HepG2 (cell line): ENCODE results near the gene ZBTB46. TPM values are rescaled to one million over a fixed set of nuclear protein-coding genes. Genes with fewer than 3 reads are reported as not detected.

Experiments
- AKNA ChIP-seq: sonication (generic); formaldehyde crosslinking; IDR thresholded peaks from 2 replicates; pipeline ENCODE4 v1.4.0; 2020; ENCODE audit warnings: missing genetic modification reagents, borderline replicate concordance
- KDM1A ChIP-seq: IDR thresholded peaks from 2 replicates; pipeline ENCODE4 v1.6.1; 2016; ENCODE audit warnings: missing compliant biosample characterization
- KMT2B ChIP-seq: IDR thresholded peaks from 2 replicates; pipeline ENCODE4 v1.6.1; 2016; ENCODE audit warnings: missing genetic modification reagents, missing compliant biosample characterization
- MED13 ChIP-seq: sonication (generic); formaldehyde crosslinking; IDR thresholded peaks from 2 replicates; pipeline ENCODE4 v1.5.0; 2020; ENCODE audit warnings: missing genetic modification reagents
- PHF21A ChIP-seq: sonication (generic); formaldehyde crosslinking; IDR thresholded peaks from 2 replicates; pipeline ENCODE4 v1.5.0; 2020; ENCODE audit warnings: mild to moderate bottlenecking, missing genetic modification reagents
- RAD21 ChIP-seq: fragments of 450-650 bp; formaldehyde crosslinking; IDR thresholded peaks from 2 replicates; pipeline ENCODE4 v1.5.0; 2020; ENCODE audit warnings: mild to moderate bottlenecking
- SMARCC2 ChIP-seq: fragments of 450-650 bp; IDR thresholded peaks from 2 replicates; pipeline ENCODE4 v1.6.1; 2017; ENCODE audit warnings: antibody characterized with exemption, mild to moderate bottlenecking
- TP53 ChIP-seq: sonication (generic); formaldehyde crosslinking; conservative IDR thresholded peaks from 2 replicates; pipeline ENCODE4 v1.4.0; 2020; ENCODE audit warnings: missing genetic modification reagents
- ZMYM4 ChIP-seq: sonication (generic); formaldehyde crosslinking; IDR thresholded peaks from 2 replicates; pipeline ENCODE4 v1.8.1; 2023; ENCODE audit warnings: mild to moderate bottlenecking, missing genetic modification reagents
- ZNF597 ChIP-seq: sonication (generic); formaldehyde crosslinking; IDR thresholded peaks from 2 replicates; pipeline ENCODE4 v1.5.0; 2020; ENCODE audit warnings: missing genetic modification reagents
- polyA plus RNA-seq, 8 experiments: library from polyadenylated mRNA; depleted of rRNA in 3 of 8; stranded (reverse) in 7 of 8; unstranded in 1 of 8; fragments of >200 nt; fragmentation: Illumina TruSeq in 4 of 8; extraction: Trizol in 4 of 8; gene quantifications; 2 replicates each; pipeline versions ENCODE4 v1.2.1 to v1.2.3, GENCODE V29; 2011 to 2016; ENCODE audit warnings: low read depth in 4 of 8, missing spikeins in 1 of 8, mixed read lengths in 1 of 8; ENCODE audit not compliant: insufficient read depth in 1 of 8
- total RNA-seq, 5 experiments: library from RNA; depleted of rRNA; stranded (reverse); fragments of >200 nt; fragmentation: Illumina TruSeq; extraction: Trizol; gene quantifications; 2 replicates each; pipeline ENCODE4 v1.2.3, GENCODE V29; 2016; ENCODE audit warnings: low read depth in 1 of 5
- TF ChIP-seq, protein P1 (sequence below): sonication (generic); formaldehyde crosslinking; IDR thresholded peaks from 2 replicates; pipeline ENCODE4 v1.4.0; 2020; ENCODE audit warnings: missing genetic modification reagents, borderline replicate concordance
- TF ChIP-seq, protein P2 (sequence below): sonication (generic); formaldehyde crosslinking; IDR thresholded peaks from 2 replicates; pipeline ENCODE4 v1.4.0; 2020; ENCODE audit warnings: mild to moderate bottlenecking, missing genetic modification reagents
- TF ChIP-seq, protein P3 (sequence below): sonication (generic); formaldehyde crosslinking; conservative IDR thresholded peaks from 2 replicates; pipeline ENCODE4 v1.8.1; 2023; ENCODE audit warnings: missing genetic modification reagents

The ZBTB46 gene
- total and polyA plus RNA-seq, 2 of the 13 experiments (the other 11 are each of a cell fraction or from before 2014, with no cell fraction given), result 1.6 to 13.5 TPM

DNA sequence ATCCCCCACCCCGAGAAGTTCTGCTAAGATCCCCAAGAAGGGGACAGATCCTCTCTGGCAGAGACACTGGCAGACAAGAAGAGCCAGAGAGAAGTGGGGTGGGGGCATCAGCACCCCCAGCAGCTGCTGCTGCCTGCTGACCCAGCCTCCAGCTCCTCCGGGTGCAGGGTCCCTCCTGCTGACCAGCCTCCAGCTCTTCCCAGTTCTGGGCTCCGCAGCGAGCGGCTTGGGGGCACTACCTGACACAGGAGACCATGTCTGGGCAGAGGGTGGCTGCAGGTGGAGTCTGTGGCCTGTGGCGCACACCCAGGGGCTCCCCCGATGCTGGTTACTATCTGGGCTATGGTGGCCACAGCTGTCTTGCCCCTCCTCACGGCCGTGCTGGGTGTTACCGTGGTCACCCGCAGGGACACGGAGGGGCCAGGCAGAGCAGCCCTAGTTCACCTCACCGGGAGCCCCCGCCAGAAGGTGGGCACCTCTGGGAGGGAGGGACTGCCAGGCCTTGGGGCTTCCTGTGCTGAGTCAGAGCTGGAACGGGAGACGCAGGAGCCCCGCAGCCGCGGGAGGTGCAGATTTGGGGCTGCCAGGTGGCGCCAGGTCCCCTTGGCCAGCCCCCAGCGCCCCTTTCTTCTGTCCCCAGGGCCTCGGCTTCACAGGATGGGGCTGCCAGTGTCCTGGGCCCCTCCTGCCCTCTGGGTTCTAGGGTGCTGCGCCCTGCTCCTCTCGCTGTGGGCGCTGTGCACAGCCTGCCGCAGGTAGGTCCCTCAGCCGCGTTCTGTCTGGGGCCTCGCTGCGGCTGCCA, 94.0 kb downstream of the ZBTB46 start (continued):
- TF ChIP-seq, protein P1, sequence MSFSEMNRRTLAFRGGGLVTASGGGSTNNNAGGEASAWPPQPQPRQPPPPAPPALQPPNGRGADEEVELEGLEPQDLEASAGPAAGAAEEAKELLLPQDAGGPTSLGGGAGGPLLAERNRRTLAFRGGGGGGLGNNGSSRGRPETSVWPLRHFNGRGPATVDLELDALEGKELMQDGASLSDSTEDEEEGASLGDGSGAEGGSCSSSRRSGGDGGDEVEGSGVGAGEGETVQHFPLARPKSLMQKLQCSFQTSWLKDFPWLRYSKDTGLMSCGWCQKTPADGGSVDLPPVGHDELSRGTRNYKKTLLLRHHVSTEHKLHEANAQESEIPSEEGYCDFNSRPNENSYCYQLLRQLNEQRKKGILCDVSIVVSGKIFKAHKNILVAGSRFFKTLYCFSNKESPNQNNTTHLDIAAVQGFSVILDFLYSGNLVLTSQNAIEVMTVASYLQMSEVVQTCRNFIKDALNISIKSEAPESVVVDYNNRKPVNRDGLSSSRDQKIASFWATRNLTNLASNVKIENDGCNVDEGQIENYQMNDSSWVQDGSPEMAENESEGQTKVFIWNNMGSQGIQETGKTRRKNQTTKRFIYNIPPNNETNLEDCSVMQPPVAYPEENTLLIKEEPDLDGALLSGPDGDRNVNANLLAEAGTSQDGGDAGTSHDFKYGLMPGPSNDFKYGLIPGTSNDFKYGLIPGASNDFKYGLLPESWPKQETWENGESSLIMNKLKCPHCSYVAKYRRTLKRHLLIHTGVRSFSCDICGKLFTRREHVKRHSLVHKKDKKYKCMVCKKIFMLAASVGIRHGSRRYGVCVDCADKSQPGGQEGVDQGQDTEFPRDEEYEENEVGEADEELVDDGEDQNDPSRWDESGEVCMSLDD, result 0 out of 2 replicates have a peak, but pooled peaks have one; percentile 27
- TF ChIP-seq SMARCC2, result no peak
- no peak for TF ChIP-seq AKNA (CRISPR knock-in tag)
- TF ChIP-seq ZMYM4 (CRISPR knock-in tag), result no peak
- TF ChIP-seq KDM1A (CRISPR knock-in tag), result no peak
- TF ChIP-seq ZNF597 (CRISPR knock-in tag), result 0 out of 2 replicates have a peak, but pooled peaks have one; percentile 32
- no peak for TF ChIP-seq PHF21A (CRISPR knock-in tag)
- TF ChIP-seq, protein P2, sequence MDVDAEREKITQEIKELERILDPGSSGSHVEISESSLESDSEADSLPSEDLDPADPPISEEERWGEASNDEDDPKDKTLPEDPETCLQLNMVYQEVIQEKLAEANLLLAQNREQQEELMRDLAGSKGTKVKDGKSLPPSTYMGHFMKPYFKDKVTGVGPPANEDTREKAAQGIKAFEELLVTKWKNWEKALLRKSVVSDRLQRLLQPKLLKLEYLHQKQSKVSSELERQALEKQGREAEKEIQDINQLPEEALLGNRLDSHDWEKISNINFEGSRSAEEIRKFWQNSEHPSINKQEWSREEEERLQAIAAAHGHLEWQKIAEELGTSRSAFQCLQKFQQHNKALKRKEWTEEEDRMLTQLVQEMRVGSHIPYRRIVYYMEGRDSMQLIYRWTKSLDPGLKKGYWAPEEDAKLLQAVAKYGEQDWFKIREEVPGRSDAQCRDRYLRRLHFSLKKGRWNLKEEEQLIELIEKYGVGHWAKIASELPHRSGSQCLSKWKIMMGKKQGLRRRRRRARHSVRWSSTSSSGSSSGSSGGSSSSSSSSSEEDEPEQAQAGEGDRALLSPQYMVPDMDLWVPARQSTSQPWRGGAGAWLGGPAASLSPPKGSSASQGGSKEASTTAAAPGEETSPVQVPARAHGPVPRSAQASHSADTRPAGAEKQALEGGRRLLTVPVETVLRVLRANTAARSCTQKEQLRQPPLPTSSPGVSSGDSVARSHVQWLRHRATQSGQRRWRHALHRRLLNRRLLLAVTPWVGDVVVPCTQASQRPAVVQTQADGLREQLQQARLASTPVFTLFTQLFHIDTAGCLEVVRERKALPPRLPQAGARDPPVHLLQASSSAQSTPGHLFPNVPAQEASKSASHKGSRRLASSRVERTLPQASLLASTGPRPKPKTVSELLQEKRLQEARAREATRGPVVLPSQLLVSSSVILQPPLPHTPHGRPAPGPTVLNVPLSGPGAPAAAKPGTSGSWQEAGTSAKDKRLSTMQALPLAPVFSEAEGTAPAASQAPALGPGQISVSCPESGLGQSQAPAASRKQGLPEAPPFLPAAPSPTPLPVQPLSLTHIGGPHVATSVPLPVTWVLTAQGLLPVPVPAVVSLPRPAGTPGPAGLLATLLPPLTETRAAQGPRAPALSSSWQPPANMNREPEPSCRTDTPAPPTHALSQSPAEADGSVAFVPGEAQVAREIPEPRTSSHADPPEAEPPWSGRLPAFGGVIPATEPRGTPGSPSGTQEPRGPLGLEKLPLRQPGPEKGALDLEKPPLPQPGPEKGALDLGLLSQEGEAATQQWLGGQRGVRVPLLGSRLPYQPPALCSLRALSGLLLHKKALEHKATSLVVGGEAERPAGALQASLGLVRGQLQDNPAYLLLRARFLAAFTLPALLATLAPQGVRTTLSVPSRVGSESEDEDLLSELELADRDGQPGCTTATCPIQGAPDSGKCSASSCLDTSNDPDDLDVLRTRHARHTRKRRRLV (CRISPR knock-in tag), result no peak; the same call in 1 of the 2 replicates
- TF ChIP-seq MED13 (CRISPR knock-in tag), result no peak
- TF ChIP-seq TP53, result no peak
- TF ChIP-seq RAD21 (CRISPR knock-in tag), result peak; percentile 74
- TF ChIP-seq, protein P3, sequence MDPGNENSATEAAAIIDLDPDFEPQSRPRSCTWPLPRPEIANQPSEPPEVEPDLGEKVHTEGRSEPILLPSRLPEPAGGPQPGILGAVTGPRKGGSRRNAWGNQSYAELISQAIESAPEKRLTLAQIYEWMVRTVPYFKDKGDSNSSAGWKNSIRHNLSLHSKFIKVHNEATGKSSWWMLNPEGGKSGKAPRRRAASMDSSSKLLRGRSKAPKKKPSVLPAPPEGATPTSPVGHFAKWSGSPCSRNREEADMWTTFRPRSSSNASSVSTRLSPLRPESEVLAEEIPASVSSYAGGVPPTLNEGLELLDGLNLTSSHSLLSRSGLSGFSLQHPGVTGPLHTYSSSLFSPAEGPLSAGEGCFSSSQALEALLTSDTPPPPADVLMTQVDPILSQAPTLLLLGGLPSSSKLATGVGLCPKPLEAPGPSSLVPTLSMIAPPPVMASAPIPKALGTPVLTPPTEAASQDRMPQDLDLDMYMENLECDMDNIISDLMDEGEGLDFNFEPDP (CRISPR knock-in tag), result no peak
- TF ChIP-seq KMT2B (CRISPR knock-in tag), result no peak
